GM19239 (cell line): Measurements from ENCODE around the gene MED19.
"Not testable (repeated sequence)": the region's sequence is repeated elsewhere in the genome, so short reads cannot be mapped to it uniquely, and the experiment has no call there.

Experiments
- DNase-seq: peaks from one replicate; pipeline ENCODE4 v3.0.0; 2011; ENCODE audit warnings: low spot score; ENCODE audit not compliant: insufficient read length
- FAIRE-seq: peaks from 2 replicates; lab custom pipeline; 2011; peaks lifted over from hg19 to GRCh38; lab: Jason Lieb, UNC

Gene MED19

DNA sequence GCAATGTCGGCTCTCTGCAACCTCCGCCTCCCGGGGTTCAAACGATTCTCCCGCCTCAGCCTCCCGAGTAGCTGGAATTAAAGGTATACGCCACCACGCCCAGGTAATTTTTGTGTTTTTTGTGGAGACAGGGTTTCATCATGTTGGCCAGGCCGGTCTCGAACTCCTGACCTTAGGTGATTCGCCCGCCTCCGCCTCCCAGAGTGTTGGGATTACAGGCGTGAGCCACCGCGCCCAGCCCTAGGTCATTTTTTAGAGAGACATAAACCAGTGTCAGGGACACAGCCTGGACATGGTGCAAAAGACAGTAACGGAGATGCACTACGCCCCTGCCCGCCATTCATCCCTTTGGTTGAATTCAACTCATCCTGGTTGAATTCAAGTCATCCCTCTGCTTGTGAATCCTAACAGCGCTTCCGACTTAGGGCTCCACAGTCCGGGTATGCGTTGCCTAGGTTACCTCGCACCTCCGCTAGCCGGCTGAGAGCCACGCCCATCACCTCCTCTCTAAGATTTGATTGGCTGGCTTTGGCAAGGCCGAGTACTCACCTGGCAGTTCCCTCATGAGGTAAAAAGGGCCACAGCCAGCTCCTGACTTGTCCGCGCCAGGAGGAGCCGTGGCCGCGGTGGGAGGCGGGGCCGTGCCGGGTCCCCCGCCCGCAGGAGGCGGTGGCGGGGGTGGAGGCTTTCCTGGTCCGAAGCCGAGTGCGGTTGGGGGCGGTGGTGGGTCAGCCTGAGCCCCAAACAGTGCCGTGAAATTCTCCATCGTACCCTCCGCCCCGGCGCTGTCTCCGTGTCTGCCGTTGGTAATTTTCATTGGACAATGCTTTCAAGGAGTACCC lies at the start of gene MED19:
MED19 (minus strand) TSS at position 802 of the 842 bp plus-strand sequence; CDS start at position 766, 36 bp downstream.
- DNase-seq (peak; percentile 54), FAIRE-seq (no peak)

- no peak for FAIRE-seq
- no peak for DNase-seq
Measured at GRCh38 chr11:57758174-57758573, 46.2 kb upstream of the MED19 start.

DNA sequence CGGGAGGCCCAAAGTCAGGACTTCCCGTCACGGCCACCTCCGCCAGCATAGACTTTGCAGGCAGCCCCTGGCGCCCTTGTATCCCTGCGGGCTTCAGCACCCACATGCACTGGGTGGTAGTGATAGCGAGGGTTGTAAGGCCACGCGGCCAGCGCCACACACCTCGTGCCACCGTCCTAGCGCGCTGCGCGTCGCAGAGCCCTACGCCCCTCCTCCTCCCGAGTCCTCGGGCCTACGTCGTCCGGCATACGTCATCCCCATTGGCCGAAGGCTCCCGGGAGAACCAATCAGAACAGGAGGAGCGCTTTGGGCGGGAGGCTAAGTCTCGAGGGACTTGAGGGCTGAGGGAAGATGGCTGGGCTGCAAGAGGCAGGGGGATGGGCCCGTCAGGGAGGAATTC lies 40.9 kb upstream of the MED19 start:
- no peak for DNase-seq

DNA sequence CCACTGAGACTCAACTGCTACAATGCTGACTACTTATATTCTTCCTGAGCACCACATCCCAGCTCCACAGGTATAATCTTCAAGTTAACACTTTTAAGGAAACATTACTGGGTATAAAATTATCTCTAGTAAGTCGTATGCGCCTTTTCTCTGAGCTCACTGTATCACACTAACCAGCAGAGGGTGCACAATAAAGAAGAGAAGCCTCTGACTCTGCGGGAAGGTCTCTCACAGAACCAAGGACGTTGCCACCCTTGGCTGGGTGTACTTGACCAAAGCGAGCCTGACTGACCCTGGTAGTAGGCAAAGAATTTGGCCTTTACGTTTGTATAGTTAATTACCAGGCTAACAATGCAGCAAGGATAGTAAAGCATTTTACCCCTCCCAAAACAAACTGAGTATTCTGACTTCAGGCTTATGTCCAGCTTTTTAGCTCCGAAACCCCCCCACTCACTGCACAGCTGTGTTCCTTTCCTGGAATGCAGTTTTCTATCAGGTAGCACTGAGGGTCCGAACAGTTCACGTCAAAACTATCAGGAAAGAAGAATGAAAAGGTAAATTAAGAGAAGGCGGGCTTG lies 39.8 kb upstream of the MED19 start, which contains the start of gene BTBD18:
BTBD18 (minus strand) TSS at position 144 of the 578 bp plus-strand sequence. CDS start 631 bp downstream, outside the sequence.
- no peak for DNase-seq
- FAIRE-seq: no peak

More for the DNA sequence above, 40.9 kb upstream of the MED19 start:
- no peak for FAIRE-seq

- DNase-seq (no peak), FAIRE-seq (no peak)
Measured at GRCh38 chr11:57751176-57751575, 39.2 kb upstream of the MED19 start.

- DNase-seq: no peak
- FAIRE-seq: no peak
Measured at GRCh38 chr11:57746920-57747319, 34.9 kb upstream of the MED19 start.

- FAIRE-seq (no peak), DNase-seq (no peak)
Measured at GRCh38 chr11:57745206-57745605, 33.2 kb upstream of the MED19 start.

DNA sequence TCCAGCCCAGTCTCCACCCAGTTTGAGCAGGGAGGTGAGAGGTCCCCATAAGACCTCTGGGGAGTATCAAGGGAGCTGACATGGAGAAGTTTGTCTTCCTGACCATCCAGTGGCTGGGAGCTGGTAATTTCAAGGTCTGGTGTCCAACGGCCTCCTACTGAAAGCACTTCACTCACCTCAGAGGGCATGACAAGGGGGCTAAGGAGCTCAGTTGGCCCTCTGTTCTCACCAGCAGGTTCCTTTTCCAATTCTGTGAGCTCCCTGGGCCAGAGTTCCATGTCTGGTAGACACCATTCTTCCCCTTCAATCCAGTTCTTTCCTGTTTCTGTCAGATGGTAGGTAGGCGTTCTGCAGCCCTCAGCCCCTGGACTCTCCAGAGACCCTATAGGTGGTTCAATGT lies 32.3 kb upstream of the MED19 start:
- DNase-seq (no peak), FAIRE-seq (no peak)

GRCh38 chr11:57742087-57742452 lies 30.1 kb upstream of the MED19 start:
- DNase-seq (no peak), FAIRE-seq (no peak)

GRCh38 chr11:57741132-57742086 lies 29.4 kb upstream of the MED19 start, which contains the start of gene SELENOH:
Gene SELENOH, plus strand, starts transcription at chr11:57741491. Its CDS starts 105 bp downstream, at chr11:57741596.
- DNase-seq (peak; percentile 90), FAIRE-seq (peak; percentile 93)

DNA sequence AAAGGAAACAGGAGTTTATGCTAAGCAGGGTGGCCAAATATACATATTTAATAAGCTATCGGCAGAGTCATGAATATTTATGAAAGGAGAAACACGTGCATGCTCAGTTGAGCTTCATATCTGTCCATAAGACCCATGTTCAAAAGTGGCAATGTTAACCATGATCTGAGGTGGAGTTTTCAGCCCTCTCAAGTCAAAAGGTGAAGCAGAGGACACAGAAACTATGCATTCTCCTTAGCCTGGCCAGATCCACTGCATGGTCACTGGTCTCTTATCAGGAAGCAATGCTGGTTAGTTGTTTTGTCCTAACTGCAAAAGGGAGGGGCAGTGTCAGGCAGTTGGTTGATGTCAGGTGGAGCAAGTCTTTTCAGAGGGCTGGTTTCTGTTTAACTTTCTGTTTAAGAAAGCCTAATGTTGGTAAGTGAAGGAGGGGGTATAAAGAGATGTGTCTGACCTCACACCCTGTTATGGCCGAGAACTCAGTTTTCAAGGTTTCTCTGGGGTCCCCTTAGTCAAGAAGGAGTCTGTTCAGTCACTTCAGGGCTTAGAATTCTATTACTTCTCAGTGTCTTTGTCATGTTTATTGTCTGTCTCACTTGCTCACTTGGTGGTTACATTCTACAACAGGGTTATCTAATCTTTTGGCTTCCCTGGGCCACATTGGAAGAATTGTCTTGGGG lies 23.7 kb upstream of the MED19 start:
- no peak for DNase-seq
- no peak for FAIRE-seq

DNA sequence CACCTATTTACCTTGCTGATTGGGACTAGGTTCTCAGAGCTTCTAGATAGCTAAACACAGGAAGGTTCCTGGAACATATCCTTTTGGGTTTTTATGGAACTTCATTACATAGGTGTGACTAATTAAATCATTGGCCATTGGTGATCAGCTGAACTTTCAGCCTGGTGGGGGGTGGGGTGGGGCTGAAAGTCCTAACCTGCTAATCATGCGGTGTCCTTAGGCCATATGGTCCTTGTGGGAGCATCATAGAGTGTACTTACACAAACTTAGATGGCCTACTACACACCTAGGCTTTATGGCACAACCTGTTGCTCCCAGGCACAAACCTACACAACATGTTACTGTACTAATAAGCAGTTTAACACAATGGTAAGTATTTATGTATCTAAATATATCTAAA lies 20.6 kb upstream of the MED19 start:
- DNase-seq (no peak), FAIRE-seq (no peak)

GRCh38 chr11:57729479-57729878 lies 17.5 kb upstream of the MED19 start:
- FAIRE-seq (no peak), DNase-seq (no peak)

GRCh38 chr11:57728829-57729228 lies 16.8 kb upstream of the MED19 start:
- DNase-seq (no peak), FAIRE-seq (no peak)

GRCh38 chr11:57727185-57727584 lies 15.2 kb upstream of the MED19 start:
- peak; percentile 28 for FAIRE-seq
- no peak for DNase-seq

DNA sequence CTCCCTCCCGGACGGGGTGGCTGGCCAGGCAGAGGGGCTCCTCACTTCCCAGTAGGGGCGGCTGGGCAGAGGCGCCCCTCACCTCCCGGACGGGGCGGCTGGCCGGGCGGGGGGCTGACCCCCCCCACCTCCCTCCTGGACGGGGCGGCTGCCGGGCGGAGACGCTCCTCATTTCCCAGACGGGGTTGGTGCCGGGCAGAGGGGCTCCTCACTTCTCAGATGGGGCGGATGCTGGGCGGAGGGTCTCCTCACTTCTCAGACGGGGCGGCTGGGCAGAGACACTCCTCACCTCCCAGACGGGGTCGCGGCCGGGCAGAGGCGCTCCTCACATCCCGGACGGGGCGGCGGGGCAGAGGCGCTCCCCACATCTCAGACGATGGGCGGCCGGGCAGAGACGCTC lies 4.7 kb upstream of the MED19 start:
- FAIRE-seq, DNase-seq: not testable (repeated sequence)

- FAIRE-seq (no peak), DNase-seq (no peak)
Measured at GRCh38 chr11:57713835-57714234, 1.8 kb upstream of the MED19 start.

DNA sequence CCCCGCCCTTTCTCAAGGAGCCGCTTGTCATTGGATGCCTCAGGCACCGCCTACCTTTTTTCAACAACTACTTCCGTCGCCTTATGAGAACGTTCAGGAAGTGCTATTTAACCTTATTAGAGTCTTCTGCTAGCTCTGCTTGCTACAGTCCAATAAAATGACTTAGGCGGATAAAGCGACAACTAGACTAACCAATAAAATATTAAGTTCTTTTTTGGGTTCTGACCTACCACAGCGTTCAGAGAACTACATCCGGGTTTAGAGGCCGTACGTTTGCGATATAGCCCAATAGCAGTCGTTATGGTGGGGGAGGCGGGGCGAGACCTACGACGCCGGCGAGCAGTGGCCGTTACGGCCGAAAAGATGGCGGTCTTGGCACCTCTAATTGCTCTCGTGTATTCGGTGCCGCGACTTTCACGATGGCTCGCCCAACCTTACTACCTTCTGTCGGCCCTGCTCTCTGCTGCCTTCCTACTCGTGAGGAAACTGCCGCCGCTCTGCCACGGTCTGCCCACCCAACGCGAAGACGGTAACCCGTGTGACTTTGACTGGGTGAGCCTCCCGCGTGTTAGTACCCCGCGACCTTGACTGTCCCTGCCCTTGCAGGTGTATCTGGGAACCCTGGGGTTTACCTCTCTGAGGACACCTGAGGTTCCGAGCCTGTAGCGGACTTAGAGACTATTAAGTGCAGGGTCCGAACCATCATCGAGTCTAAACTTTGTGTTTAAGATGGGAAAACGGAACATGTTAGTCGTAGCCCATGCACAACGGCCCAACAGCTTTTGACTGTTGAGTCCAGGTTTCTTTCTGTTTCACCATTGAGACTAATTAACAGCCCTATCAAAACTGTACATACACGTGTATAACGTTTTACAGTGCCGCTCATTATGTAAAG lies 488 bp upstream of the MED19 start, which contains the start of gene TMX2:
TMX2 (plus strand) TSS at position 338 of the 895 bp plus-strand sequence; CDS start at position 364, 26 bp downstream.
- FAIRE-seq: peak; percentile 98

More for the DNA sequence above, 488 bp upstream of the MED19 start, which contains the start of gene TMX2:
- peak; percentile 80 for DNase-seq
